ENCODE data around the gene CTBP1. TPM values are rescaled to one million over a fixed set of nuclear protein-coding genes. Genes with fewer than 3 reads are reported as not detected.

CTBP1 gene
- polyA plus RNA-seq, 1 donor from 2014 or later, result 325 TPM

DNA sequence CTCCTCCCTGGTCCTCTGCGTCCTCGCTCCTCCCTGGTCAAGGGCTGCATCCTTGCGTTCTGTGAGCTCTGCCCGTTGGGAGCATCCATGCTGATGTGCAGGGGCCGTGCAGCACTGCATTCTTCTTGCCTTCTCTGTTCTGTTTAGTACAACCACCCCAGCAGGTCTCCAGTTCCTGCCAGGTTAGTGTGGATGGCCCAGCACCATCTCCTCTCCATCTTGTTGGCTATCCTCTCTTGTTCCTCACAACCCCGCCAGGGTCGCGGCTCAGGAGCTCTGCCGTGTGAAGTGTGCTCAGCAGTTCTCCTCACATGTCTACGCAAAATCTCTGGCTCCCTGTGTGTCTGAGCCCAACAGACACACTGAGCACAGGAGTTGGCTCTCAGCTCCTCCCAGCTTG, 30.3 kb upstream of the CTBP1 start:
- no peak overlapping the region for H3K4me3 ChIP-seq (ENCODE audit: low read length)
- no peaks in the 10 kb centered on the region for H3F3A ChIP-seq (ENCODE audit: insufficient read depth, low read length, poor library complexity, severe bottlenecking)
- no peak overlapping the region for H3K27ac ChIP-seq (ENCODE audit: low read length)
- H3K9me3 ChIP-seq (ENCODE audit: low read length), result no peaks in the 10 kb centered on the region
- no peaks in the 10 kb centered on the region for H3K27me3 ChIP-seq (ENCODE audit: insufficient read depth, low read depth, low read length)
- no peak overlapping the region for H3K9ac ChIP-seq (ENCODE audit: low read length)
- no peaks in the 10 kb centered on the region for H4K20me1 ChIP-seq (ENCODE audit: insufficient read depth)
- H3K79me2 ChIP-seq (replicated peaks; ENCODE audit: insufficient read depth, low read length), result no peaks in the 10 kb centered on the region
- H3K36me3 ChIP-seq (ENCODE audit: insufficient read depth, low read length), result no peaks in the 10 kb centered on the region
- TF ChIP-seq EZH2 (IDR thresholded peaks at IDR 0.05; ENCODE audit: borderline replicate concordance, insufficient read depth, low read length, poor library complexity, severe bottlenecking) (no peak), MXI1 (conservative IDR thresholded peaks at IDR 0.05; ENCODE audit: poor library complexity, severe bottlenecking) (no peak), POLR2AphosphoS5 (IDR thresholded peaks at IDR 0.05) (no peak), SMC3 (conservative IDR thresholded peaks at IDR 0.05; ENCODE audit: poor library complexity) (no peak), TAF1 (IDR thresholded peaks at IDR 0.05; ENCODE audit: low read depth) (no peak), RAD21 (conservative IDR thresholded peaks at IDR 0.05) (no peak), EP300 (conservative IDR thresholded peaks at IDR 0.05; ENCODE audit: poor library complexity, severe bottlenecking) (no peak)
- TF ChIP-seq, protein P1, sequence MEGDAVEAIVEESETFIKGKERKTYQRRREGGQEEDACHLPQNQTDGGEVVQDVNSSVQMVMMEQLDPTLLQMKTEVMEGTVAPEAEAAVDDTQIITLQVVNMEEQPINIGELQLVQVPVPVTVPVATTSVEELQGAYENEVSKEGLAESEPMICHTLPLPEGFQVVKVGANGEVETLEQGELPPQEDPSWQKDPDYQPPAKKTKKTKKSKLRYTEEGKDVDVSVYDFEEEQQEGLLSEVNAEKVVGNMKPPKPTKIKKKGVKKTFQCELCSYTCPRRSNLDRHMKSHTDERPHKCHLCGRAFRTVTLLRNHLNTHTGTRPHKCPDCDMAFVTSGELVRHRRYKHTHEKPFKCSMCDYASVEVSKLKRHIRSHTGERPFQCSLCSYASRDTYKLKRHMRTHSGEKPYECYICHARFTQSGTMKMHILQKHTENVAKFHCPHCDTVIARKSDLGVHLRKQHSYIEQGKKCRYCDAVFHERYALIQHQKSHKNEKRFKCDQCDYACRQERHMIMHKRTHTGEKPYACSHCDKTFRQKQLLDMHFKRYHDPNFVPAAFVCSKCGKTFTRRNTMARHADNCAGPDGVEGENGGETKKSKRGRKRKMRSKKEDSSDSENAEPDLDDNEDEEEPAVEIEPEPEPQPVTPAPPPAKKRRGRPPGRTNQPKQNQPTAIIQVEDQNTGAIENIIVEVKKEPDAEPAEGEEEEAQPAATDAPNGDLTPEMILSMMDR (IDR thresholded peaks at IDR 0.05; ENCODE audit: poor library complexity, severe bottlenecking), result no peak
- TF ChIP-seq, protein P2, sequence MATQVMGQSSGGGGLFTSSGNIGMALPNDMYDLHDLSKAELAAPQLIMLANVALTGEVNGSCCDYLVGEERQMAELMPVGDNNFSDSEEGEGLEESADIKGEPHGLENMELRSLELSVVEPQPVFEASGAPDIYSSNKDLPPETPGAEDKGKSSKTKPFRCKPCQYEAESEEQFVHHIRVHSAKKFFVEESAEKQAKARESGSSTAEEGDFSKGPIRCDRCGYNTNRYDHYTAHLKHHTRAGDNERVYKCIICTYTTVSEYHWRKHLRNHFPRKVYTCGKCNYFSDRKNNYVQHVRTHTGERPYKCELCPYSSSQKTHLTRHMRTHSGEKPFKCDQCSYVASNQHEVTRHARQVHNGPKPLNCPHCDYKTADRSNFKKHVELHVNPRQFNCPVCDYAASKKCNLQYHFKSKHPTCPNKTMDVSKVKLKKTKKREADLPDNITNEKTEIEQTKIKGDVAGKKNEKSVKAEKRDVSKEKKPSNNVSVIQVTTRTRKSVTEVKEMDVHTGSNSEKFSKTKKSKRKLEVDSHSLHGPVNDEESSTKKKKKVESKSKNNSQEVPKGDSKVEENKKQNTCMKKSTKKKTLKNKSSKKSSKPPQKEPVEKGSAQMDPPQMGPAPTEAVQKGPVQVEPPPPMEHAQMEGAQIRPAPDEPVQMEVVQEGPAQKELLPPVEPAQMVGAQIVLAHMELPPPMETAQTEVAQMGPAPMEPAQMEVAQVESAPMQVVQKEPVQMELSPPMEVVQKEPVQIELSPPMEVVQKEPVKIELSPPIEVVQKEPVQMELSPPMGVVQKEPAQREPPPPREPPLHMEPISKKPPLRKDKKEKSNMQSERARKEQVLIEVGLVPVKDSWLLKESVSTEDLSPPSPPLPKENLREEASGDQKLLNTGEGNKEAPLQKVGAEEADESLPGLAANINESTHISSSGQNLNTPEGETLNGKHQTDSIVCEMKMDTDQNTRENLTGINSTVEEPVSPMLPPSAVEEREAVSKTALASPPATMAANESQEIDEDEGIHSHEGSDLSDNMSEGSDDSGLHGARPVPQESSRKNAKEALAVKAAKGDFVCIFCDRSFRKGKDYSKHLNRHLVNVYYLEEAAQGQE (IDR thresholded peaks at IDR 0.05; ENCODE audit: borderline replicate concordance), result no peak
- H2AFZ ChIP-seq (ENCODE audit: low read depth, low read length), result no peak overlapping the region
- no peak overlapping the region for H3K4me2 ChIP-seq (ENCODE audit: low read length)
- H3K9me2 ChIP-seq (ENCODE audit: insufficient read depth, low read length), result no peaks in the 10 kb centered on the region

DNA sequence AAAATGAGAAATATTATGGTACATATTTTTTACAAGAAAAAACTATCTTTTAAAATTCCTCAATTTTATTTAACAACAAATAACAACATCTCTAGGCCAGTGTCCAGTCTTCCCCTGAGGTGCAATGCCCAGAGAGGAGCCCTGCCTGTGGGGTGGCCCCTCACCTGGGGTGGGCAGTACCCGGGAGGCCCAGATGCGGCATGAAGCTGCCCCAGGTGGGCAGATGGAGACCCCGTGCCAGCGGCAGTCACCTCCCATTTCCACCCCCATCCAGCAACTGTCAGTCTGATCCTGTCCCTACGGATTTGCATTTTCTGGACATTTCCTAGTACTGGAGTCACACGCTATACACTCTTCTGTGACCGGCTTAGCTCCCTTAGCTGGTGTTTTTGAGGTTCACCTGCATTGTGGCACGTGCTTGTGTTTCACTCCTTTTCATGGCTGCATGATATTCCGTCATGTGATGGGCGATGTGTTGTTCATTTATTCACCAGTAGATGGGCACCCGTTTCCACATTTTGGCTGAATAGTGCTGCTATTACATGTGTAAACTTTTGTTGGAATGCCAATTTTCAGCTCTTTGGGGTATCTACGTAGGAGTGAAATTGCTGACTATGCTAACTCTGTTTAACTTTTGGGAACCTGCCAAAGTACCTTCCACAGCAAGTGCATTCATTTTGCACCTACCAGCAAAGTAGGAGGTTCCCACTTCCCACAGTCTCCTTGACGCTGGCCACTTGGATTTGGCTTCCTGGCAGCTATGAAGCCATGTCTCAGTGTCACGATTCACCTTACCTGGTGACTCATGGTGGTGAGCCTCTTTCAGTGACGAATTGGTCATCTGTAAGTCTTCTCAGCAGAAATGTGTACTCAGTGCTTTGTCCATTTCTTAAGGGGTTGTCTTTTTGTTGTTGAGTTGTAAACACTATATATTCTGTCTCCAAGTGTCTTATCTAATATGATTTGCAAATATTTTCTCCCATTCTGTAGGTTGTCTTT, 29.0 kb upstream of the CTBP1 start:
- no peaks in the 10 kb centered on the region for H3K9me3 ChIP-seq (ENCODE audit: low read length)
- no peaks in the 10 kb centered on the region for H3K36me3 ChIP-seq (ENCODE audit: insufficient read depth, low read length)
- H3K9ac ChIP-seq (ENCODE audit: low read length), result no peak overlapping the region
- no peak overlapping the region for H3K4me3 ChIP-seq (ENCODE audit: low read length)
- no peaks in the 10 kb centered on the region for H3K79me2 ChIP-seq (replicated peaks; ENCODE audit: insufficient read depth, low read length)
- no peaks in the 10 kb centered on the region for H3K27me3 ChIP-seq (ENCODE audit: insufficient read depth, low read depth, low read length)
- no peak for TF ChIP-seq POLR2AphosphoS5 (IDR thresholded peaks at IDR 0.05)
- TF ChIP-seq EP300 (conservative IDR thresholded peaks at IDR 0.05; ENCODE audit: poor library complexity, severe bottlenecking), result no peak
- TF ChIP-seq EZH2 (IDR thresholded peaks at IDR 0.05; ENCODE audit: borderline replicate concordance, insufficient read depth, low read length, poor library complexity, severe bottlenecking), result no peak
- no peak for TF ChIP-seq RAD21 (conservative IDR thresholded peaks at IDR 0.05)
- TF ChIP-seq, protein P1 (IDR thresholded peaks at IDR 0.05; ENCODE audit: poor library complexity, severe bottlenecking), result no peak
- no peak for TF ChIP-seq TAF1 (IDR thresholded peaks at IDR 0.05; ENCODE audit: low read depth)
- TF ChIP-seq SMC3 (conservative IDR thresholded peaks at IDR 0.05; ENCODE audit: poor library complexity), result no peak
- TF ChIP-seq, protein P2 (IDR thresholded peaks at IDR 0.05; ENCODE audit: borderline replicate concordance), result no peak
- no peak for TF ChIP-seq MXI1 (conservative IDR thresholded peaks at IDR 0.05; ENCODE audit: poor library complexity, severe bottlenecking)
- no peaks in the 10 kb centered on the region for H4K20me1 ChIP-seq (ENCODE audit: insufficient read depth)
- H3F3A ChIP-seq (ENCODE audit: insufficient read depth, low read length, poor library complexity, severe bottlenecking), result no peaks in the 10 kb centered on the region
- H3K27ac ChIP-seq (ENCODE audit: low read length), result no peak overlapping the region
- H2AFZ ChIP-seq (ENCODE audit: low read depth, low read length), result no peak overlapping the region
- no peaks in the 10 kb centered on the region for H3K9me2 ChIP-seq (ENCODE audit: insufficient read depth, low read length)
- H3K4me2 ChIP-seq (ENCODE audit: low read length), result no peak overlapping the region
